Lung (tissue), 12 donors: ENCODE measurements around the gene STRIP1. TPM values are rescaled to one million over a fixed set of nuclear protein-coding genes. Genes with fewer than 3 reads are reported as not detected.

ENCODE experiments used
- ATAC-seq: fragments of 200-7000 bp; cut with Tn5 transposase; one replicate; pipeline ENCODE4 v1.9.1; 2020; ENCODE audit warnings: moderate number of reproducible peaks; ENCODE audit not compliant: insufficient read depth, low FRiP score
- DNase-seq, 3 donors: peaks; one replicate each; pipeline ENCODE4 v3.0.0-alpha.2; 2013 to 2017
- H3K27ac ChIP-seq, 2 donors: one replicate each; pipeline ENCODE4 v1.5.1; 2013; ENCODE audit warnings: mild to moderate bottlenecking in 2 of 2, moderate library complexity in 2 of 2, control low read depth in 1 of 2, inconsistent platforms in 1 of 2, low read depth in 1 of 2, low read length in 1 of 2
- H3K27me3 ChIP-seq, 3 donors: one replicate each; pipeline ENCODE4 v1.5.1; 2013; ENCODE audit warnings: low read length in 2 of 3; ENCODE audit not compliant: control insufficient read depth in 3 of 3, insufficient read depth in 3 of 3
- H3K36me3 ChIP-seq, 4 donors: one replicate each; pipeline ENCODE4 v1.5.1; 2013; ENCODE audit warnings: low read length in 4 of 4, mild to moderate bottlenecking in 1 of 4, moderate library complexity in 1 of 4; ENCODE audit not compliant: control insufficient read depth in 4 of 4, insufficient read depth in 4 of 4
- H3K4me1 ChIP-seq, 5 donors: one replicate each; pipeline ENCODE4 v1.5.1; 2013; ENCODE audit warnings: low read length in 5 of 5, mild to moderate bottlenecking in 2 of 5, moderate library complexity in 1 of 5; ENCODE audit not compliant: control insufficient read depth in 5 of 5, insufficient read depth in 5 of 5
- H3K4me3 ChIP-seq: one replicate; pipeline ENCODE4 v1.5.1; 2013; ENCODE audit warnings: mild to moderate bottlenecking, control low read depth, moderate library complexity
- H3K9ac ChIP-seq, 2 donors: one replicate each; pipeline ENCODE4 v1.5.1; 2013; ENCODE audit warnings: low read length in 2 of 2, control low read depth in 1 of 2; ENCODE audit not compliant: insufficient read depth in 1 of 2
- H3K9me3 ChIP-seq, 4 donors: one replicate each; pipeline ENCODE4 v1.5.1; 2013; ENCODE audit warnings: low read length in 3 of 4, mild to moderate bottlenecking in 1 of 4, moderate library complexity in 1 of 4; ENCODE audit not compliant: control insufficient read depth in 4 of 4, insufficient read depth in 3 of 4
- WGBS, 2 donors: extraction: QIAGEN DNeasy Blood & Tissue Kit; methylation state at CpG; one replicate each; pipeline ENCODE4 v1.1.7; 2013; 5-methylcytosine and 5-hydroxymethylcytosine counted together
- polyA plus RNA-seq, 2 donors: library from polyadenylated mRNA; stranded (reverse); fragments of 200-250 nt; gene quantifications; one replicate each; pipeline ENCODE4 v1.2.1, GENCODE V29; 2013
- total RNA-seq, 2 donors: library from RNA; depleted of rRNA in 1 of 2; stranded (reverse); fragments of >200 nt in 1 of 2; gene quantifications; one replicate each; pipeline ENCODE4 v1.2.1, GENCODE V29; 2014 to 2021
- TF ChIP-seq, protein P1 (sequence below): IDR thresholded peaks from 2 replicates; pipeline ENCODE4 v1.5.1; 2012; ENCODE audit warnings: mild to moderate bottlenecking; ENCODE audit errors: control extremely low read depth, extremely low read depth
- donor health status: control.
- donor health status: control.
- donor health status: Bipolar disorder and iron deficiency.
- donor health status: healthy.
- donor health status: DM: yes; HTN: yes; CAD: no.

STRIP1 gene
- total and polyA plus RNA-seq, 4 donors = 11.7 to 68.2 (median 28.5) TPM

DNA sequence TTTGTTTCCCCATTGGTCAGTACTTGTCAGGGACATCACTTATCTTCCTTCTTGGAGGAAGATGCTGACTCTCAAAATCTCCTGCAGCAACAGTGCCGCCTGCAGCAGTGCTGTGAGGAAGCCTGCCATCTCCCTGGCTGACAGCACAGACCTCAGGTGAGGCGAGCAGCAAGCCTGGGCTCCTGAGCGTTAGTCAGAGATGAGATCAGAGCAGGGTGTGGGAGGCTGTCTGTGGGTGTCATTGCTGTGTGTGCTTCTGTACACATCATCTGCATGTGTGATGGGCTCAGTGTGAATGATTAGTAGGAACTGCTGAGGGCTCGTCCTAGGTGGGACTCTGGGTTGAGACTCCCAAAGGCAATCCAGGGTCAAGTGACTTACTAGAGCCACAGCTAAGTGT, 6.1 kb downstream of the STRIP1 start:
- DNase-seq (no peak), ATAC-seq (no peak)
- Histone ChIP-seq H3K36me3 (peaks cover 34 to 64% (median 53%) of the 10 kb centered on the region in 4 donors), H3K9me3 (no peaks in the 10 kb centered on the region), H3K9ac (no peak overlapping the region), H3K4me1 (peaks cover 0 to 5% (median 0%) of the 10 kb centered on the region in 5 donors), H3K4me3 (no peak overlapping the region), H3K27me3 (no peaks in the 10 kb centered on the region), H3K27ac (no peak overlapping the region)
- TF ChIP-seq, protein P1, sequence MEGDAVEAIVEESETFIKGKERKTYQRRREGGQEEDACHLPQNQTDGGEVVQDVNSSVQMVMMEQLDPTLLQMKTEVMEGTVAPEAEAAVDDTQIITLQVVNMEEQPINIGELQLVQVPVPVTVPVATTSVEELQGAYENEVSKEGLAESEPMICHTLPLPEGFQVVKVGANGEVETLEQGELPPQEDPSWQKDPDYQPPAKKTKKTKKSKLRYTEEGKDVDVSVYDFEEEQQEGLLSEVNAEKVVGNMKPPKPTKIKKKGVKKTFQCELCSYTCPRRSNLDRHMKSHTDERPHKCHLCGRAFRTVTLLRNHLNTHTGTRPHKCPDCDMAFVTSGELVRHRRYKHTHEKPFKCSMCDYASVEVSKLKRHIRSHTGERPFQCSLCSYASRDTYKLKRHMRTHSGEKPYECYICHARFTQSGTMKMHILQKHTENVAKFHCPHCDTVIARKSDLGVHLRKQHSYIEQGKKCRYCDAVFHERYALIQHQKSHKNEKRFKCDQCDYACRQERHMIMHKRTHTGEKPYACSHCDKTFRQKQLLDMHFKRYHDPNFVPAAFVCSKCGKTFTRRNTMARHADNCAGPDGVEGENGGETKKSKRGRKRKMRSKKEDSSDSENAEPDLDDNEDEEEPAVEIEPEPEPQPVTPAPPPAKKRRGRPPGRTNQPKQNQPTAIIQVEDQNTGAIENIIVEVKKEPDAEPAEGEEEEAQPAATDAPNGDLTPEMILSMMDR = no peak
- WGBS, 2 donors = 91 to 95% methylated on average over 4 of the region's 4 CpGs

DNA sequence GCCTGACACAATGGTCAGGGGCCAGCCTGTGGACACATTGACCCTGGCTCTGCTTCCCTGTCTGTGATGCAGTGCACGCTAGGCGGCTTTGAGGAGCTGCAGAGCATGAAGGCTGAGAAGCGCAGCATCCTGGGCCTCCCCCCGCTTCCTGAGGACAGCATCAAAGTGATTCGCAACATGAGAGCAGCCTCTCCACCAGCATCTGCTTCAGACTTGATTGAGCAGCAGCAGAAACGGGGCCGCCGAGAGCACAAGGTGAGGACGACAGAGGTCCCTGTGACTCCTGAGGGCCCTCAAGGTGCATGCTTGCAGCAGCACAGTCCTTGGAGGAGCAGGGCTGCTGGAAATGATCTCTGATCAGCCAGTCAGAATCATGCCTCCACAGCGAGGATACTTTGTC, 8.6 kb downstream of the STRIP1 start:
- ATAC-seq = no peak
- peaks cover 45 to 75% (median 63%) of the 10 kb centered on the region in 4 donors for H3K36me3 ChIP-seq
- 96 to 97% methylated on average over 10 of the region's 10 CpGs for WGBS, 2 donors

DNA sequence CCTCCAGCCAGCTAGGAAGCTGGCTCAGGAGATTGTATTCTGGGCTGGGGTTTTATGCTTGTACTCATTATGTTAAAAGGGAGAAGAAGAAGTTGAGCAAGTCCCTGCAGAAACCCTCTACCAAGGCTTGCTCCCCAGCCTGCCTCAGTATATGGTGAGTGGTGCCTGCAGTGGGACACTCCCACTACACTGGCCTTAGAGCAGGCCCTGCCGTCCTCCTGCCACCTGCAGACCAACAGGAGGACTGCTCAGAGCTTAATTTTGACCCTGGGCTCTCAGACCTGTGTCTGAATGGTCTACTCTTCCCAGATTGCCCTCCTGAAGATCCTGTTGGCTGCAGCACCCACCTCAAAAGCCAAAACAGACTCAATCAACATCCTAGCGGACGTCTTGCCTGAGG, 13.0 kb downstream of the STRIP1 start:
- TF ChIP-seq, protein P1 = no peak
- DNase-seq (no peak), ATAC-seq (no peak)
- 85 to 93% methylated on average over 3 of the region's 3 CpGs for WGBS, 2 donors
- no peak overlapping the region for H3K4me3 ChIP-seq
- H3K36me3 ChIP-seq = peaks cover 35 to 75% (median 41%) of the 10 kb centered on the region in 4 donors
- no peaks in the 10 kb centered on the region for H3K27me3 ChIP-seq
- H3K4me1 ChIP-seq = peaks cover 0 to 3% (median 0%) of the 10 kb centered on the region in 5 donors
- no peak overlapping the region for H3K27ac ChIP-seq
- peaks cover 0 to 2% (median 0%) of the 10 kb centered on the region in 4 donors for H3K9me3 ChIP-seq
- no peak overlapping the region for H3K9ac ChIP-seq

More for the DNA sequence above, 8.6 kb downstream of the STRIP1 start:
- no peaks in the 10 kb centered on the region for H3K4me1 ChIP-seq
- no peak overlapping the region for H3K9ac ChIP-seq
- no peak overlapping the region for H3K27ac ChIP-seq
- H3K9me3 ChIP-seq = no peaks in the 10 kb centered on the region
- no peak overlapping the region for H3K4me3 ChIP-seq
- TF ChIP-seq, protein P1 = no peak
- no peak for DNase-seq
- no peaks in the 10 kb centered on the region for H3K27me3 ChIP-seq

DNA sequence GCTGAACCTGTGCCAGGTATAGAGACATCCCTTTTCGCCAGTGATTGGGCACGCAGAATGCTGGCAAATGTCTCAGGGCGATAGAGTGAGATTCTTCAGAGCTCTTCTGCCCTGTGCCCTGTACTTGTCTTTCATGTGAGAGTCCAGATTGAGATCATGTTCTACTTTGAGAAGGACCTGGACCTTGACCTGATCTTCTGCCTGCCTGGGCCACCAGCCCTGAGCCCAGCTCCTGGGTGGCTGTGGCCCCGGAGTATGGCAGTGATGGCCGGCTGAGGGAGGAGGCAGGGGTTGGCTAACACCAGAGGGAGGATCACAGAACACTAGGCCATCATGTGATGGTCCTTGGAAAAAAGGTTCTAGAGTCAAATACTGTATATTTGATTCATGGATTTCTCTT, 13.8 kb downstream of the STRIP1 start:
- ATAC-seq (no peak), DNase-seq (no peak)
- no peak overlapping the region for H3K4me3 ChIP-seq
- peaks cover 34 to 76% (median 40%) of the 10 kb centered on the region in 4 donors for H3K36me3 ChIP-seq
- H3K27me3 ChIP-seq = no peaks in the 10 kb centered on the region
- peaks cover 0 to 3% (median 0%) of the 10 kb centered on the region in 5 donors for H3K4me1 ChIP-seq
- H3K27ac ChIP-seq = no peak overlapping the region
- TF ChIP-seq, protein P1 = no peak
- H3K9me3 ChIP-seq = peaks cover 0 to 2% (median 0%) of the 10 kb centered on the region in 4 donors
- no peak overlapping the region for H3K9ac ChIP-seq
- WGBS, 2 donors = 97 to 98% methylated on average over 5 of the region's 5 CpGs
